Adipocyte (in vitro differentiated cells): ENCODE measurements around the gene TPRG1.
A peak's percentile ranks its signal among the peaks of the same experiment; 100 is the strongest.

Experiments
- DNase-seq: peaks from one replicate; pipeline ENCODE4 v3.0.0-alpha.2; 2015; ENCODE audit warnings: low read depth
- H3K27me3 ChIP-seq: replicated peaks from 2 replicates; pipeline ENCODE4 v1.7.0; 2013; ENCODE audit warnings: mild to moderate bottlenecking, low read length, moderate library complexity; ENCODE audit not compliant: control insufficient read depth, insufficient read depth
- H3K36me3 ChIP-seq: 2 replicates; pipeline ENCODE4 v1.7.0; 2013; ENCODE audit warnings: low read length, mild to moderate bottlenecking, moderate library complexity; ENCODE audit not compliant: control insufficient read depth, insufficient read depth, severe bottlenecking
- H3K4me1 ChIP-seq: 2 replicates; pipeline ENCODE4 v1.7.0; 2013; ENCODE audit warnings: mild to moderate bottlenecking, low read length, moderate library complexity; ENCODE audit not compliant: control insufficient read depth, insufficient read depth
- H3K4me3 ChIP-seq: 2 replicates; pipeline ENCODE4 v1.7.0; 2013; ENCODE audit warnings: mild to moderate bottlenecking, low read length, moderate library complexity
- H3K9ac ChIP-seq: 2 replicates; pipeline ENCODE4 v1.7.0; 2013; ENCODE audit warnings: mild to moderate bottlenecking, low read length, moderate library complexity
- H3K9me3 ChIP-seq: 2 replicates; pipeline ENCODE4 v1.7.0; 2013; ENCODE audit warnings: mild to moderate bottlenecking, low read length, moderate library complexity; ENCODE audit not compliant: control insufficient read depth

TPRG1 gene, protein sequence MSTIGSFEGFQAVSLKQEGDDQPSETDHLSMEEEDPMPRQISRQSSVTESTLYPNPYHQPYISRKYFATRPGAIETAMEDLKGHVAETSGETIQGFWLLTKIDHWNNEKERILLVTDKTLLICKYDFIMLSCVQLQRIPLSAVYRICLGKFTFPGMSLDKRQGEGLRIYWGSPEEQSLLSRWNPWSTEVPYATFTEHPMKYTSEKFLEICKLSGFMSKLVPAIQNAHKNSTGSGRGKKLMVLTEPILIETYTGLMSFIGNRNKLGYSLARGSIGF

GRCh38 chr3:189171707-189172106 lies at the start of gene TPRG1:
Gene TPRG1 (plus strand): TSS chr3:189171971. CDS start chr3:189207385, 35,414 bp downstream.
- no peaks in the 10 kb centered on the region for H3K4me1 ChIP-seq
- no peaks in the 10 kb centered on the region for H3K27me3 ChIP-seq
- no peak within 1 kb of the TSS for H3K4me3 ChIP-seq
- H3K36me3 ChIP-seq: peaks cover 4% of the 10 kb centered on the region
- no peak for DNase-seq
- H3K9me3 ChIP-seq: no peaks in the 10 kb centered on the region
- H3K9ac ChIP-seq: no peak within 1 kb of the TSS

DNA sequence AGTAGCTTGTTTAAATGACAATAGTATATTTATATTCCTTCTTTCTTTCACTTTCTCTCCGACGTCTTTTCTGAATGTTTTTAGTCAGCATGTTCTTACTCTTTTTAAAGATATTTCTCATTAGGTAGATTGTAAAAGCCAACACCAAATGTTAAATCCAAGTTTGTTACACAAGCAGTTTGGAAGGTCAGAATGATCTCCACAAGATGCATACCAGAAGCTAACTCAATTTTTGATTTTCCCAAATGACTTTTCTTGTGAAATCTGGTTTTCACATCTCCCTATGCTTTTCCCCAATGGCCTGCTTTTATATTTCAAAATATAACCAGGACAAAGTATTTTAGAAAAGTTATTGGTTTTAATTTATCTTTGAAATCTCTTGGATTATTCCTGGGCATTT lies 49.7 kb upstream of the TPRG1 start:
- H3K36me3 ChIP-seq: peaks cover 1% of the 10 kb centered on the region

GRCh38 chr3:189122526-189123205 lies 49.1 kb upstream of the TPRG1 start:
- H3K9ac ChIP-seq: peak overlapping the region; percentile 84
- peak overlapping the region; percentile 75 for H3K4me3 ChIP-seq
- DNase-seq: no peak
- H3K36me3 ChIP-seq: peaks cover 7% of the 10 kb centered on the region
- H3K9me3 ChIP-seq: peaks cover 5% of the 10 kb centered on the region
- H3K27me3 ChIP-seq: no peaks in the 10 kb centered on the region
- H3K4me1 ChIP-seq: peaks cover 51% of the 10 kb centered on the region

More for the DNA sequence above, 49.7 kb upstream of the TPRG1 start:
- Histone ChIP-seq H3K4me3 (peak overlapping the region; percentile 75), H3K4me1 (peaks cover 51% of the 10 kb centered on the region), H3K9ac (peak overlapping the region; percentile 84), H3K9me3 (peaks cover 5% of the 10 kb centered on the region), H3K27me3 (no peaks in the 10 kb centered on the region)
- no peak for DNase-seq

GRCh38 chr3:189123595-189124387 lies 48.0 kb upstream of the TPRG1 start:
- no peak for DNase-seq
- Histone ChIP-seq H3K36me3 (peaks cover 8% of the 10 kb centered on the region), H3K4me3 (peak overlapping the region; percentile 75), H3K27me3 (no peaks in the 10 kb centered on the region), H3K9me3 (peaks cover 5% of the 10 kb centered on the region), H3K9ac (peak overlapping the region; percentile 84), H3K4me1 (peaks cover 51% of the 10 kb centered on the region)

GRCh38 chr3:189132231-189132671 lies 39.5 kb upstream of the TPRG1 start:
- peaks cover 43% of the 10 kb centered on the region for H3K36me3 ChIP-seq
- H3K9ac ChIP-seq: peak overlapping the region; percentile 19
- peak; percentile 83 for DNase-seq
- no peaks in the 10 kb centered on the region for H3K9me3 ChIP-seq
- peaks cover 21% of the 10 kb centered on the region for H3K4me1 ChIP-seq
- H3K4me3 ChIP-seq: peak overlapping the region; percentile 45
- no peaks in the 10 kb centered on the region for H3K27me3 ChIP-seq

DNA sequence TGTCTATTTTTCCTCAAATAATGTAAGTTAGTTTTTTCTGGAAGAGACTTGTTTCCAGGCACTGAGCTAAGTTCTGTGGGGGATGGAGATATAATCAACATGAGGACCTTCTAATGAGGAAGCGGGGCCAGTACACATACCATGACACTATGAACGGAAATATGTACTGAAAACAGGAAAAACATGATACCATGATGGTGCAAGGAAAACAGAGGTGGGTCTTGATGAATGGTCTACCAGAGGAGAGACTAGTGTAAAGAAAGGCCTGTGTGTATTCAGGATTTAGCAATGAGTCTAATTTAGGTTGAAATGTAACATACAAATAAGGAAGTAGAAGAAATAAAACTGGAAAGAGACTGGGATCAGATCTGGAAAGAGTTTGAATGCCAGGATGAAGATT lies 38.9 kb upstream of the TPRG1 start:
- H3K27me3 ChIP-seq: no peaks in the 10 kb centered on the region
- no peak for DNase-seq
- no peaks in the 10 kb centered on the region for H3K9me3 ChIP-seq
- peaks cover 38% of the 10 kb centered on the region for H3K36me3 ChIP-seq
- H3K4me1 ChIP-seq: peaks cover 21% of the 10 kb centered on the region
- no peak overlapping the region for H3K9ac ChIP-seq
- no peak overlapping the region for H3K4me3 ChIP-seq

- H3K9me3 ChIP-seq: no peaks in the 10 kb centered on the region
- no peak overlapping the region for H3K4me3 ChIP-seq
- H3K27me3 ChIP-seq: no peaks in the 10 kb centered on the region
- no peak overlapping the region for H3K9ac ChIP-seq
- peaks cover 48% of the 10 kb centered on the region for H3K36me3 ChIP-seq
- no peak for DNase-seq
- peaks cover 21% of the 10 kb centered on the region for H3K4me1 ChIP-seq
Measured at GRCh38 chr3:189133768-189134167, 38.0 kb upstream of the TPRG1 start.

GRCh38 chr3:189137416-189137815 lies 34.4 kb upstream of the TPRG1 start:
- DNase-seq: no peak
- H3K4me1 ChIP-seq: peaks cover 7% of the 10 kb centered on the region
- no peaks in the 10 kb centered on the region for H3K27me3 ChIP-seq
- H3K9me3 ChIP-seq: no peaks in the 10 kb centered on the region
- H3K36me3 ChIP-seq: peaks cover 58% of the 10 kb centered on the region
- H3K9ac ChIP-seq: no peak overlapping the region
- H3K4me3 ChIP-seq: no peak overlapping the region

DNA sequence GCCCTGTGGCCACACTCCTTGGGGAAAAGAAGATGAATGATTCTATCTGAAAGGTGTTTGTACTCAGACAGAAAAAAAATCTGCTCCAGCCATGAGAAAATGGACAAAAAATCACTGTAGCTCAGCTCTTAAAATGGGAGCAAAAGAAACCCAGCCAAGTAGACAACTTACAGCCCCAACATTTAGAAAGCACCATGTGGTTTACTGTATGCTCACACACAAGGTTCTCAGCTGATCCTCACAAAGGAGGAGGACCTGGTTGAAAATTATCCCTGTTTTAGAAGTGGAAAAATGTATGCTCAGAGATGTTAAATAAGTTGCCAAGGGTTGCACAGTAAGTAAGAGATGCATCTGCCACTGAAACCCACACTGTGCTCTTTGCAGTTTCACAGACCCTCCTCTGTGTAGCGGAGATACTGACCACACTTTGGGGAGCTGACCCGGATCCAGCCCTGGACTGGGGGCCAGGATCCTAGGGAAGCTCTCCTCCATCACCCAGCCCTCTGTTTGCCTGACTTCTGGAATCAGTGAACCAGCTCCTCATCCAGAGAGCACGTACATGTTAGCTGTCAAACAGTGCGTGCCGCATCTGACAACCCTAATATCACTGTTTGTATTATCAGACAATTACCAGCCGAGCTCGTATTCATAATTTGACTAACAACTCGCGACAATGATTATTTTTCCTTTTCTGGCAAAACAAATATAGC lies 32.7 kb upstream of the TPRG1 start:
- peaks cover 45% of the 10 kb centered on the region for H3K36me3 ChIP-seq
- no peak overlapping the region for H3K4me3 ChIP-seq
- no peak for DNase-seq
- no peaks in the 10 kb centered on the region for H3K27me3 ChIP-seq
- H3K9me3 ChIP-seq: no peaks in the 10 kb centered on the region
- H3K4me1 ChIP-seq: no peaks in the 10 kb centered on the region
- no peak overlapping the region for H3K9ac ChIP-seq

- Histone ChIP-seq H3K4me3 (no peak overlapping the region), H3K27me3 (no peaks in the 10 kb centered on the region), H3K9ac (no peak overlapping the region), H3K4me1 (peaks cover 2% of the 10 kb centered on the region), H3K9me3 (no peaks in the 10 kb centered on the region), H3K36me3 (peaks cover 40% of the 10 kb centered on the region)
- no peak for DNase-seq
Measured at GRCh38 chr3:189139611-189139940, 32.2 kb upstream of the TPRG1 start.

DNA sequence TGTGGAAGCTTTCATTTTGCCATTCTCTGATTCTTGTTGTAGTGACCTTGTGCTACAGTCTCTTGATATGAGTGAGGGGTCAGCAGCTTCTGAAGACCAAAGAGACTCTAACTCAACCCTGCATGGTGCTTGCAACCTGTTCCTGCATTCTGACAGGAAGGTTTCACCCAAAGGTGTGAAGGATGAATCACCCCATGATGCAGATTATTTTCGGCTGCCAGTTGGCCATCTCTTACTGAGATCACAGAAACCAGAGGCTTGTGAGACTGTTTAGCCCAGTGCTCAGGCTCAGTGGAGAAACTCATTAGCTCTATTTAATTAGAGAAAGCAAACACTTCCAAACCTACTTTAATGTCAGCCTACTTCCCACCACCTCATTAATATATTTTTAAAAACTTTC lies 29.2 kb upstream of the TPRG1 start:
- Histone ChIP-seq H3K27me3 (no peaks in the 10 kb centered on the region), H3K4me3 (no peak overlapping the region), H3K4me1 (peaks cover 15% of the 10 kb centered on the region), H3K9me3 (no peaks in the 10 kb centered on the region), H3K9ac (no peak overlapping the region), H3K36me3 (peaks cover 20% of the 10 kb centered on the region)
- no peak for DNase-seq
